Activated effector memory CD4-positive, alpha-beta T cell treated with Interleukin-2 at 50 U/mL for 16 hours (primary cell): Measurements from ENCODE around the gene POGZ.

Experiments used
- DNase-seq: peaks from one replicate; pipeline ENCODE4 v3.0.0-alpha.2; 2020

Gene POGZ

DNA sequence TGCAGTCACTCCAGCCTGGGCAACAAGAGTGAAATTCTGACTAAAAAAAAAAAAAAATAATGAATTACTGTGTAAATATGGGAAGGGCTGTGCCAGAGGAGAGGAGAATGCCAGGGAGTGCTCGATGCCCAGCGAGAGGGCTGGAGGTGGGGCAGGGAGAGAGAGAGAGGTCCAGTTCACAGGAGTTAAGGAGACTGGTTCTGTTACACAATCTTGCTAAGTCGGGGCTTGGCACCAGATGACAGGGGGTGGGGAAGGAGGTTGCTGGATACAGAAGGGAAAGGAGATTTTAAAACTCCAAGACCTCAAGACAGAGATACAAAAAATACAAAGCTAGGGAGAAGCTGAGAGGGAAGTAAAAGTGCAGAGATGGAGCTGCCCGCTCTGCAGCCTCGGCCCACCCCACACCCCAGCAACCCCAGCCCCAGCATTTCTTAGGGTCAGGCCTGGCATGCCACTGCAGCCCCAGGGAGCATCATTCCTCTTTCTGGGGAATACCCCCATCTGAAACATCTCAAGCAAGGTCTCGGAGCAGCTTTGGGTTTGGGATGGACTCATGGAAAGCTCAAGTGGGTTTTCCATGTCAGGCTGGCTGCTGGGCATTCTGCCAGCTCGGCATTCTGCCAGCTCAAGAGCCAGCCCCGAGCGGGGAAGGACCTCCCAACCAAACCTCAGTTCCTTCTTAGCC, 87.8 kb downstream of the POGZ start:
- DNase-seq, result no peak

DNA sequence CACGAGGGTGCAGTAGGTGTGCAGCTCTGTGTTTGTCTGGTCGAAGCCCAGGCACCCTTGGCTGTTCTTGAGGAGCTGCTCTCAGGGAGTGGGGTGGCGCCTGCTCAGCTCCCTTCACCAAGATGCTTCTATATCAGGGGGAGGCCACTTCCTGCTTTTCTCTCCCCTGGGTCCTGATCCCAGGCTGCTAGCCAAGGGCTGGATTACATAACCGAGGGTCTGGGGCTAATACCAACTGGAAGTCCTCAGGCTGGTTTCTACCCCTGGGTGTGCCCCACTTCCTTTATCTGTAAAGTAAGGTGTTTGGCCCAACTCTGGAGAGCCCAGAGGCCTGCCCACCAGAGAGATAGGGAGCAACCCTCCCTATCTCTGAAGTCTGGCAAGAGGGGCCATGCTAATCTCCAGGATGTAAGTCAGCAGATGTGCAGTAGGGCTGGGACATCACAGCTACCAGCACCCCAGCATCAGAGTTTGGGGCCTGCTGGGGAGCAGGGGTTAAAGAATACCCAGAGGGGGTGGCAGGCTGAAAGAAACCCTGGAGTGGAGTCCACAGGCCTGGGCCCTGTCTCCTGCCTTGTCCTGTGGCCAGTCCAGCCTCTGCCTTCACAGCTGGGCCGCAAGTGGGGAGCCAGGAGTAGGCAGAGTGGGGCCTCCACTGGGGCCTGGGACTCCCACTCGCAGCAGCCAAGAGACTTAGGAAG, 88.9 kb downstream of the POGZ start:
- no peak for DNase-seq

DNA sequence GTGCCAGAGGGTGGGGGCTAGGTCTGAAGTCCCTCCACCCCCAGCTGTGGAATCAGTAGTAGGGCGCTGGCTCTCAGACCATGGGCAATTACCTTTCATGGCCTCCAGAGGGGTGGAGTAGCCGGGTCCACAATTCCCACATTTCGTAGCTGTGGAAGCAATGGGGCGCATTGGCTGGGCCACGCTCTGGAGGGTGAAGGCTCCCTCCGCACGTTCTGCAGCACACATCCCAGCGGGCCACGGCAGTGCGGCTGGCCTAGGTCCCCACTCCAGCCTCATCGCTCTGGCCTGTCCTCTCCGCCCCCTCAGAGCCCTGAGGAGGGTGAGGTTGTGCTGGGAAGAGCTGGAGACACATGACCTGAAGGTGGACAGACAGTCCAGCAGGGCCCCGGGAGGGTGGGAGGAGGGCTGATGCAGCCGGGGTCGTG, 89.7 kb downstream of the POGZ start:
- DNase-seq, result no peak

DNA sequence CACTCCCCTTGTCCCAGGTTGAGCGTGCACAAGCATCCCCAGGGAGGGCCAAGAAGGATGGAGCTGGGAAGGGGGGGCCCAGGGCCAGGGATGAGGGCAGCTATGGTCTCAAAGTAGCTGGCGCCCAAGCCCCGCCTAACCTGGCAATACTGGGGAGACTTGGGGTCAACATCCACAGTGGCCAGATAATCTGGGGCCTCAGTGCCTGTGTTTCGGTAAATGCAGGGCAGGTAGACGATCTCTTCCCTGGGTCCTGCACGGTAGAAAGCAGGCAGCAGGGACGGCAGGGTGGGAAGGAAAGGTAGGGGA, 90.0 kb downstream of the POGZ start:
- DNase-seq, result no peak

DNA sequence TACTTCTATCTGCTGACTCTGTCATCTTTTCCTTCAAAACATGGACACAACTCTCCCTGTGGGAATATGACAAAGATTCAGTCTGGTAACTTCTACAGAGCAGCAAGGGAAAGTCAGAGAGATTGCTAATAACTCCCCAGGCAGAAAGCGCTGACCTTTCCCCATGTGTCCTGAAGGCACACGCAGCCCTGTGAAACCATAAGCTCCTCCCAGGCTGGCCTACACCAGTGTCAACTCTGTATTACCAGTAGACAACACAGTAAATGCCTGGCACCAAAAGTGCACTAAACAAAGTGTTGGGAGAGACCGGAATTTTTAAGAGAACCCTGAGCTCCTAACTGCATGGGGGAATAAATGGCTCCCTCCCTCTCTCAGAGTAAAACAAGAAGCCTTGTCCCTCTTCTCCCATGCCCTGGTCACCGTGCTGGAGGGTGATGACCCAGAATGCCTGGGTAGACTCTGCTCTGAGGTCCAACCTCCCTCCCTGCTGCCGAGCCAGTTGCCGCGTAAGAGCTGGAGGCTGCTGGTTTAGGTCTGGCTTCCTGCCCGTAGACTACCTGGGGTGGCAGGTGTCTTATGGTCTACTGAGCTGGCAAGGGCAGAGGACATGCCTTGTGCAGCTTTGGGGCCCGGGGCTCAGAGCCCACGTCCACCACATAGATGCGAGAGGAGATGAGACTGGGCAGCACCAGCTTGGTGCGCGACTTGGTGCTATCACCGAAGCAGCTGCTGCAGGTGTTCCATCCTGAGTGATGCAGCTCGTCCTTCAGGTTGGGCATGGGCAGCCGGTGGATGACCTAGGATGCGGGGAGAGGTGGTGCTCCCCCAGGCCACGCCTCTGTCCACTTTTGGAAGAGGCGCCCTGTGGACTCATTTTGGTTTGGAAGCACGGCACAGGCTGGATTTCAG, 90.6 kb downstream of the POGZ start:
- DNase-seq, result no peak

DNA sequence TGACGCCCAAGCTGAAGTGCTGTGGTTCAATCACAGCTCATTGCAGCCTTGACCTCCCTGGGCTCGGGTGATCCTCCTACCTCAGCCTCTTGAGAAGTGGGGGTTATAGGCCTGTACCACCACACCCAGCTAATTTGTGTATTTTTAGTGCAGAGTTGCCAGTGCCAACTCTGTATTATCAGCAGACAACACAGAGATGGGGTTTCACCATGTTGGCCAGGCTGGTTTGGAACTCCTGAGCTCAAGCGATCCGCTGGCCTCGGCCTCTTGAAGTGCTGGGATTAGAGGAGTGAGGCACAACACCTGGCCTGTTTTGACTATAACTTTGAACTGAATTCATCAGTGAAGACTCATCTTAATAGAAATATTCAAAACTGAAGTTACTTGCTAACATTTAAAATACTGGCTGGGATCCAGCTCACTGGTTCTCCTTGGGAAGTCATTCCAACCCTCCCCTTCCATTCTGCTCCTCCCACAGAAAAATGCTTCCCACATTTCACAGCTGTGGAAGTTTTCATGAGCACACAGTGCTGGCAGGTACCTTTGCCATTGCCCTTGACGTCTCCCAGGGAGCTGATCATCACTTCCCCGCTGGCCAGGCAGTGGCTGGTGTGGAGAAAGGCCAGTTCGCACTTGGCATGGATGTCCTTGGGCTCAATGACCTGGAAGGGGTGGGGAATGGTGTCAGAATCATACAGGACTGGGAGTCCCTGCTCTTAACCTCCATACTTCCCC, 91.5 kb downstream of the POGZ start:
- DNase-seq, result no peak

DNA sequence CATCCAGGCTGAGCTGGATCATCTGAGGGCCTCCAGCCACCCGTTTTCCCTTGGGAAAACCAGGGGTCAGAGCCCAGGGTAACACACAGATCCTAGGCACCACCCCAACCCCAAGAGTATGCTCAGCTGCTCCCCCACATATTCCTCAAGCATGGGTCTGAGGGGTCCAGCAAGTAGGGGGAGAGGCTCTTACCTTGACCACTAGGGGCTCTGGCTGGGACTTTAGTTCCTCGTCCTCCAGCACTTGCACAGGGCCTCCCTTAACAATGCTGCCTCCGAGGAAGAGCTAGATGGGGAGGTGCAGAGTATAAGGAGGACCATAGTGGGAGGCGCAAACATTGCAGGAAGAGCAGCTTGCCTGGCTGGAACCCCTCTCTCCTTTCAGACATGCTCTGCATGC, 94.3 kb downstream of the POGZ start:
- no peak for DNase-seq

DNA sequence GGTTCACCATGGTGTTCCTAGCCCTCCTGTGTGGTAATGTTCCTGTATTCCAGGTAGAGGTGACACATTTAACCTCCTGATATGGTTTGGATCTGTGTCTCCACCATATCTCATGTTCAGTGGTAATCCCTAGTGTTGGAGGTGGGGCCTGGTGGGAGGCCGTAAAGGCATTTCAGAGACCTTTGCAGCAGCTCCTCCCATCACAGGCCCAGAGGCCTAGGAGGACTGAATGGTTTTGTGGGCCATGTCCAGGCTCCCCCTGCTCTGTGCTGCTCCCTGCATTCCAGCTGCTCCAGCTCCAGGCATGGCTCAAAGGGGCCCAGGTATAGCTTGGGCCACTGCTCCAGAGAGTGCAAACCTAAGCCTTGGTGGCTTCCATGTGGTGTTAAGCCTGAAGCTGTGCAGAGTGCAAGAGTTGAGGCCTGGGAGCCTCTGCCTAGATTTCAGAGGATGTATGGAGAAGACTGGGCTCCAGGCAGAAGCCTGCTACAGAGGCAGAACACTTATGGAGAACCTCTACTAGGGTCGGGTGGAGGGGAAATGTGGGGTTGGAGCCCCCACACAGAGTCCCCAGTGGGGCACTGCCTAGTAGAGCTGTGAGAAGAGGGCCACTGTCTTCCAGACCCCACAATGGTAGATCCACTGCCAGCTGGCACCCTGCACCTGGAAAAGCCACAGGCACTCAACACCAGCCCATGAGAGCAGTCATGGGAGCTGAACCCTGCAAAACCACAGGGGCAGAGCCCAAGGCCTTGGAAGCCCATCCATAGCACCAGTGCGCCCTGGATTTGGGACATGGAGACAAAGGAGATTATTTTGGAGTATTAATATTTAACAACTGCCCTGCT, 96.8 kb downstream of the POGZ start:
- no peak for DNase-seq

DNA sequence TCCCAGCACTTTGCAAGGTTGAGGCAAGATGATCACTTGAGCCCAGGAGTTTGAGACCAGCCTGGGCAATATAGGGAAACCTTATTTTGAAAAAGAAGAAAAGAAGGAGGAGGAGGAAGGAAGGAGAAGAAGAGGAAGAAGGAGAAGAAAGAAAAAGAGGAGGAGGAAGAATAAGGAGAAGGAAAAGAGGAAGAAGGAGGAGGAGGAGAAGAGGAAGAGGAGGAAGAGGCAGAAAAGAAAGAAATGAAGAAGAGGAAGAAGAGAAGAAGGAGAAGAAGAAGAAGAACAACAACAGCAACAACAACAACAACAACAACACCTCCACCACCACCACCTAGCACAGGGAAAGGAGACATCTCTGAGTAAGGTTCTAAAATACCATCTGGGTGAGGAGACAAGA, 97.4 kb downstream of the POGZ start:
- DNase-seq, result no peak

DNA sequence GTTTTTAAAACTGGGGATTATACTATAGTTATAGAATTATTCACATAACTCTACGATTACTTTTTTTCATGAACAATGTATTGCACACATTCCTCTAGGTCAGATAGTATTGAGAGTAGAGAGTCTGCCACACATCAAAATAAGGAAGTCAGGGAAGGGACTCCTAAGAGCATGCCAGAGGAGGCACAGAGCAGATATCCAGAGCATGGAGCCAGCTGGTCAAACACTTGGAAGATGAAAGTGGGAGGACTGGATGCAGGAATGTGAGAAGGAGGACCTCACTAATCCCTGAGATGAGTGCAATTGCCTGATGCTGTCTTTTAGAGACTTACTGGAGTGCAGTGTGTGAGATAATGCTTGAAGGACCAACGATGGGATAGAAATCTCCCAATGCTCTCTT, 102.6 kb downstream of the POGZ start:
- DNase-seq, result no peak
